Measurements from ENCODE around the gene TMEM134. TPM values are rescaled to one million over a fixed set of nuclear protein-coding genes. Genes with fewer than 3 reads are reported as not detected.

The TMEM134 gene
- total RNA-seq, 4 donors from 2014 or later = 6.9 to 59.5 (median 36.0) TPM

DNA sequence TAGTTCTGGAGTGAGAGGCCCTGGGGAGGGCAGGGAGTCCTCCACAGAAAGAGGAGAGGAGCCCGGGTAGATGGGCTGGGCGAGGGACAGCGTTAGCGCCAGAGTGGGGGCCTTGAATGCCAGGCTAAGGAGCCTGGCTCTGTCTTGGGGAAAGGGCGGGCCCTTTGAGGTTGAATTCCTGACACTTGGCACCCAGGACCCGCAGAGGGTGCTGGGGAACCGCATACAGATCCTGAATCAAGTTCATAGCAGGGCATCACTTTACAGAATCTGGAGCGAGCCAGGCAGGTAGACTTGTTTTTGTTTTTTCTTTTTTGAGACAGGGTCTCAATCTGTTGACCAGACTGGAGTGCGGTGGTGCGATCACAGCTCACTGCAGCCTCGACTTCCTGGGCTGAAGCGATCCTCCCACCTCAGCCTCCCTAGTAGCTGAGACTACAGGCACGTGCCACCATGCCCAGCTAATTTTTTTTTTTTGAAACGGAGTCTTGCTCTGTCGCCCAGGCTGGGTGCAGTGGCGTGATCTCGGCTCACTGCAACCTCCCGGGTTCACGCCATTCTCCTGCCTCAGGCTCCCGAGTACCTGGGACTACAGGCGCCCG lies 47.5 kb downstream of the TMEM134 start:
- TF ChIP-seq, protein P1, sequence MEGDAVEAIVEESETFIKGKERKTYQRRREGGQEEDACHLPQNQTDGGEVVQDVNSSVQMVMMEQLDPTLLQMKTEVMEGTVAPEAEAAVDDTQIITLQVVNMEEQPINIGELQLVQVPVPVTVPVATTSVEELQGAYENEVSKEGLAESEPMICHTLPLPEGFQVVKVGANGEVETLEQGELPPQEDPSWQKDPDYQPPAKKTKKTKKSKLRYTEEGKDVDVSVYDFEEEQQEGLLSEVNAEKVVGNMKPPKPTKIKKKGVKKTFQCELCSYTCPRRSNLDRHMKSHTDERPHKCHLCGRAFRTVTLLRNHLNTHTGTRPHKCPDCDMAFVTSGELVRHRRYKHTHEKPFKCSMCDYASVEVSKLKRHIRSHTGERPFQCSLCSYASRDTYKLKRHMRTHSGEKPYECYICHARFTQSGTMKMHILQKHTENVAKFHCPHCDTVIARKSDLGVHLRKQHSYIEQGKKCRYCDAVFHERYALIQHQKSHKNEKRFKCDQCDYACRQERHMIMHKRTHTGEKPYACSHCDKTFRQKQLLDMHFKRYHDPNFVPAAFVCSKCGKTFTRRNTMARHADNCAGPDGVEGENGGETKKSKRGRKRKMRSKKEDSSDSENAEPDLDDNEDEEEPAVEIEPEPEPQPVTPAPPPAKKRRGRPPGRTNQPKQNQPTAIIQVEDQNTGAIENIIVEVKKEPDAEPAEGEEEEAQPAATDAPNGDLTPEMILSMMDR (IDR thresholded peaks at IDR 0.05) = no peak
- TF ChIP-seq POLR2A (IDR thresholded peaks at IDR 0.05) = no peak
- Histone ChIP-seq H3K27ac (peak overlapping the region; percentile 57 to 91), H3K36me3 (no peaks in the 10 kb centered on the region), H3K4me1 (peaks cover 0 to 8% of the 10 kb centered on the region in 2 donors), H3K4me3 (peak overlapping the region; percentile 26 to 65), H3K27me3 (no peaks in the 10 kb centered on the region), H3K9me3 (no peaks in the 10 kb centered on the region)
- intact Hi-C loops (cut with DNase I; ENCODE audit: low total_unique reads) = no loop called here
- DNase-seq = no peak

DNA sequence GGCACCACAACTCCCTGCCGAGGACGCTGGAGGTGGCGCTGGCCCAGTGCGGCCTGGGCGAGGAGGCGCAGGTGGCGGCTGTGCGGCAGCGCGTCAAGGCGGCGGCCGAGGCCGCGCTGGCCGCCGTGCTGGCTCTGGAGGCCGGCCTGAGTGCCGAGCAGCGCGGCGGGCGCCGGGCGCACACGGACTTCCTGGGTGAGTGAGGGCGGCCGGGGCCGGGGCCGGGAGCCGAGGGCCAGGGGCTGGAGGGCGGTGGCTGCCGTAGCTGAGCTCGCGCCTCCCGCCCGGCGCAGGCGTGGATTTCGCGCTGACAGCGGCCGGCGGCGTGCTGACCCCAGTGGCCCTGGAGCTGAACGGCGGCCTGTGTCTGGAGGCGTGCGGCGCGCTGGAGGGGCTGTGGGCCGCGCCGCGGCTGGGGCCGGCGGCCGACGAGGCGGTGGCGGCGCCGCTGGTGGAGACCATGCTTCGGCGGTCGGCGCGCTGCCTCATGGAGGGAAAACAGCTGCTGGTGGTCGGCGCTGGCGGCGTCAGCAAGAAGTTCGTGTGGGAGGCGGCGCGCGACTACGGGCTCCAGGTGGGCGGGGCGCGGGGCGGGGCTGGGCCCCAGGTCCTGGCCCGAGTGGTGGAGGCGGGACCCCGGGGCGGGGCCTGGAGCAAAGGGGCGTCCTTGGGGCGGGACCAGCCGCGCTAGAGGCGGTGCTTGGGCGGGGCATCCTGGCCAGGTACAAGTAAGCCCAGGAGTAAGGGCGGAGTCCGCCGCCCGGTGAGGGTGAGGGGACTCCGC lies 48.2 kb downstream of the TMEM134 start:
- H3K4me1 ChIP-seq = peaks cover 0 to 11% of the 10 kb centered on the region in 2 donors
- DNase-seq = peak; percentile 95 to 96
- peak overlapping the region; percentile 72 to 91 for H3K27ac ChIP-seq
- intact Hi-C loops (cut with DNase I; ENCODE audit: low total_unique reads) = no loop called here
- no peaks in the 10 kb centered on the region for H3K36me3 ChIP-seq
- TF ChIP-seq POLR2A (IDR thresholded peaks at IDR 0.05) = peak; percentile 78 to 83
- TF ChIP-seq, protein P1 (IDR thresholded peaks at IDR 0.05) = peak in 2 of 4 experiments; percentile 15 to 38
- no peaks in the 10 kb centered on the region for H3K9me3 ChIP-seq
- H3K4me3 ChIP-seq = peak overlapping the region; percentile 26 to 65
- no peaks in the 10 kb centered on the region for H3K27me3 ChIP-seq

DNA sequence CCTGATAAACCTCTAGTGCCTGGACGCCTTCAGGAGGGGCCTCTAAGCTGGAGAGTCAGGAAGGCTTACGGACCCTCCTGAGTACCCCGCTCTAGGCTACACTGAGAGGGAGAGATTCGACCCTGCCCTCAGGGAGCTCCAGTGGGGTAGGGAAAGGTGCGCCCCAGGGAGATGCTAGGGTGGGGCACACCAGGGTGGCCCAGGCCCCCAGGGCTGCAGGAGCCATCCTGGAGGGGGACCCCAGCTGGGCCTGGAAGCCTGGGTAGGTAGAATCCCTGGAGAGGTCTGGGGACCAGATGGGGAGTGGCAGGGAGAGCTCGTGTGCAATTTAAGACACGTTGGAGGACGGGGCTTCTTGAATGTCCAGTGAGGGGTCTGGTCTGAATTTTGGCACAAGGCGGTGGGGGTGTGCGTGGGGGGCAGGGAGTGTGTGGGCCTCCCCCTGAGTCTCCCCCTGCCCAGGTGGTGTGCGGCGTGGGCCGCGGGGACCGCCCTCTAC lies 48.9 kb downstream of the TMEM134 start:
- intact Hi-C loops (cut with DNase I; ENCODE audit: low total_unique reads) = no loop called here

DNA sequence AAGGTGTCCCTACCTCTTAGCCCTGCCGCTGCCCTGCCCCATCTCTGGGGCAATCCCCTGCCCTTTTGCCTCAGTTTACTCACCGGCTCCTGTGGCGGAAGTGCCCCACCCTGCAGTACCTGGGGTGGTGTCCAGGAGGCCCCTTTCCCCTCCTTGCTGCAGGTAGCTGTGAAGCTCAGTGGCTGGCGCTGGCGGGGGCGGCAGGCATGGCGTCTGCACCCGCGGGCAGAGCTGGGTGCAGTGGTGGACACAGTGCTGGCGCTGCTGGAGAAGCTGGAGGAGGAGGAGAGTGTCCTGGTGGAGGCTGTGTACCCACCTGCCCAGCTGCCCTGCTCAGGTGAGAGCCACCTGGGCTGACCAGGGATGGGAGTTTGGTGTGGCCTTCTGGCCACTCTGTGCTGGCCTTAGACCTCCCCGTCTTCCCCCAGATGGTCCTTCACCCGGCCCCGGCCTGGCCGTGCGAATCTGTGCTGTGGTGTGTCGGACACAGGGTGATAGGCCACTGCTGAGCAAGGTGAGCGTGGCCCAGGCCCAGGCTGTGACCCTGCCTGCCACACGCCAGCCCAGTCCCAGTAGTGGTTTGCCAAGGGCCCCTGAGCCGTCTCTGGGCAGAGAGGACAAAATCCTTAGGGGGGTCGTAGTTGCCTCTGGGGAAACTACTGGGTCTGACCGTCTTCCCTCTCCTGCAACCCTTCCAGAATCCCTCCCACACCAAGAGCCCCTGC lies 49.6 kb downstream of the TMEM134 start:
- no peaks in the 10 kb centered on the region for H3K9me3 ChIP-seq
- DNase-seq = no peak
- peaks cover 0 to 14% of the 10 kb centered on the region in 2 donors for H3K4me1 ChIP-seq
- H3K4me3 ChIP-seq = no peak overlapping the region
- TF ChIP-seq, protein P1 (IDR thresholded peaks at IDR 0.05) = no peak
- TF ChIP-seq POLR2A (IDR thresholded peaks at IDR 0.05) = no peak
- H3K36me3 ChIP-seq = no peaks in the 10 kb centered on the region
- no peak overlapping the region for H3K27ac ChIP-seq
- no peaks in the 10 kb centered on the region for H3K27me3 ChIP-seq
- intact Hi-C loops (cut with DNase I; ENCODE audit: low total_unique reads) = no loop called here

More for the DNA sequence above, 48.9 kb downstream of the TMEM134 start:
- H3K4me3 ChIP-seq = peak overlapping the region; percentile 26 to 65
- H3K36me3 ChIP-seq = no peaks in the 10 kb centered on the region
- no peaks in the 10 kb centered on the region for H3K9me3 ChIP-seq
- DNase-seq = no peak
- TF ChIP-seq POLR2A (IDR thresholded peaks at IDR 0.05) = no peak
- TF ChIP-seq, protein P1 (IDR thresholded peaks at IDR 0.05) = no peak
- H3K4me1 ChIP-seq = peaks cover 0 to 14% of the 10 kb centered on the region in 2 donors
- no peaks in the 10 kb centered on the region for H3K27me3 ChIP-seq
- peak overlapping the region; percentile 72 to 91 for H3K27ac ChIP-seq
